Dendritic cell treated with granulocyte-macrophage colony-stimulating factor and Interleukin-4, amounts not matched to agents 40 ng/mL and 50 ng/mL, for 4 days (primary cell): ENCODE results near the gene CRACDL.

Experiments
- H3K27ac Mint-ChIP-seq: one replicate; pipeline ENCODE4 v1.8.0; 2022; ENCODE audit warnings: mild to moderate bottlenecking, mixed read lengths
- H3K27me3 Mint-ChIP-seq: one replicate; pipeline ENCODE4 v1.8.0; 2022; ENCODE audit warnings: mild to moderate bottlenecking, mixed read lengths
- H3K36me3 Mint-ChIP-seq: one replicate; pipeline ENCODE4 v1.8.0; 2022; ENCODE audit warnings: low read depth, mixed read lengths
- H3K4me1 Mint-ChIP-seq: one replicate; pipeline ENCODE4 v1.8.0; 2022; ENCODE audit warnings: low read depth, mixed read lengths
- H3K4me3 Mint-ChIP-seq: one replicate; pipeline ENCODE4 v1.8.0; 2022; ENCODE audit warnings: mild to moderate bottlenecking, moderate library complexity, mixed read lengths
- H3K9me3 Mint-ChIP-seq: one replicate; pipeline ENCODE4 v1.8.0; 2022; ENCODE audit warnings: mixed read lengths
- intact Hi-C: fragments of 100-400 bp; cut with micrococcal nuclease; formaldehyde crosslinking; loops from one replicate; pipeline ENCODE4 v1.15.0; 2022

The CRACDL gene

GRCh38 chr2:98852932-98853331 lies 83.1 kb downstream of the CRACDL start:
- peaks cover 7% of the 10 kb centered on the region for H3K27me3 Mint-ChIP-seq
- H3K36me3 Mint-ChIP-seq, result no peaks in the 10 kb centered on the region
- intact Hi-C loops, result no loop called here
- H3K9me3 Mint-ChIP-seq, result peaks cover 14% of the 10 kb centered on the region
- no peaks in the 10 kb centered on the region for H3K4me1 Mint-ChIP-seq
- no peak overlapping the region for H3K4me3 Mint-ChIP-seq
- H3K27ac Mint-ChIP-seq, result no peak overlapping the region

- intact Hi-C loops, result no loop called here
- Mint-ChIP-seq H3K27ac (no peak overlapping the region), H3K4me1 (no peaks in the 10 kb centered on the region), H3K4me3 (no peak overlapping the region), H3K36me3 (no peaks in the 10 kb centered on the region), H3K27me3 (peaks cover 6% of the 10 kb centered on the region), H3K9me3 (no peaks in the 10 kb centered on the region)
Measured at GRCh38 chr2:98850074-98850473, 86.0 kb downstream of the CRACDL start.

- Mint-ChIP-seq H3K4me1 (no peaks in the 10 kb centered on the region), H3K27me3 (peaks cover 6% of the 10 kb centered on the region), H3K36me3 (no peaks in the 10 kb centered on the region), H3K4me3 (no peak overlapping the region), H3K27ac (no peak overlapping the region), H3K9me3 (no peaks in the 10 kb centered on the region)
- intact Hi-C loops, result no loop called here
Measured at GRCh38 chr2:98849113-98849512, 86.9 kb downstream of the CRACDL start.

GRCh38 chr2:98847853-98848252 lies 88.2 kb downstream of the CRACDL start:
- Mint-ChIP-seq H3K9me3 (no peaks in the 10 kb centered on the region), H3K36me3 (no peaks in the 10 kb centered on the region), H3K27ac (no peak overlapping the region), H3K4me1 (no peaks in the 10 kb centered on the region), H3K4me3 (no peak overlapping the region), H3K27me3 (peaks cover 6% of the 10 kb centered on the region)
- intact Hi-C loops, result no loop called here

GRCh38 chr2:98846041-98846440 lies 90.0 kb downstream of the CRACDL start:
- Mint-ChIP-seq H3K4me3 (no peak overlapping the region), H3K27me3 (no peaks in the 10 kb centered on the region), H3K9me3 (no peaks in the 10 kb centered on the region), H3K27ac (no peak overlapping the region), H3K36me3 (no peaks in the 10 kb centered on the region), H3K4me1 (no peaks in the 10 kb centered on the region)
- intact Hi-C loops, result no loop called here

GRCh38 chr2:98842136-98842535 lies 93.9 kb downstream of the CRACDL start:
- Mint-ChIP-seq H3K4me3 (no peak overlapping the region), H3K36me3 (no peaks in the 10 kb centered on the region)

GRCh38 chr2:98839292-98839691 lies 96.7 kb downstream of the CRACDL start:
- intact Hi-C loops, result loop anchor here (5.0 to 10.0 kb wide), 3 partner anchors 112 to 424 kb away; no protein-coding TSS in a partner anchor
- no peaks in the 10 kb centered on the region for H3K9me3 Mint-ChIP-seq
- H3K27me3 Mint-ChIP-seq, result no peaks in the 10 kb centered on the region
- H3K36me3 Mint-ChIP-seq, result no peaks in the 10 kb centered on the region
- no peak overlapping the region for H3K27ac Mint-ChIP-seq
- H3K4me3 Mint-ChIP-seq, result no peak overlapping the region
- H3K4me1 Mint-ChIP-seq, result peaks cover 15% of the 10 kb centered on the region

More at GRCh38 chr2:98842136-98842535, 93.9 kb downstream of the CRACDL start:
- Mint-ChIP-seq H3K27ac (no peak overlapping the region), H3K4me1 (peaks cover 3% of the 10 kb centered on the region), H3K27me3 (no peaks in the 10 kb centered on the region), H3K9me3 (no peaks in the 10 kb centered on the region)
- intact Hi-C loops, result no loop called here

GRCh38 chr2:98835831-98836385 lies 100.1 kb downstream of the CRACDL start:
- Mint-ChIP-seq H3K4me3 (no peak overlapping the region), H3K4me1 (peaks cover 42% of the 10 kb centered on the region), H3K27me3 (no peaks in the 10 kb centered on the region), H3K27ac (peak overlapping the region; percentile 63), H3K36me3 (no peaks in the 10 kb centered on the region), H3K9me3 (no peaks in the 10 kb centered on the region)
- intact Hi-C loops, result loop anchor here (5.0 to 10.0 kb wide), 3 partner anchors 109 to 421 kb away; no protein-coding TSS in a partner anchor

GRCh38 chr2:98833917-98834263 lies 102.1 kb downstream of the CRACDL start:
- H3K4me3 Mint-ChIP-seq, result no peak overlapping the region
- intact Hi-C loops, result loop anchor here (10.0 kb wide), 1 partner anchor 419 kb away; no protein-coding TSS in a partner anchor
- no peak overlapping the region for H3K27ac Mint-ChIP-seq
- peaks cover 5% of the 10 kb centered on the region for H3K27me3 Mint-ChIP-seq
- H3K4me1 Mint-ChIP-seq, result peaks cover 54% of the 10 kb centered on the region
- H3K9me3 Mint-ChIP-seq, result no peaks in the 10 kb centered on the region
- H3K36me3 Mint-ChIP-seq, result no peaks in the 10 kb centered on the region

- no peaks in the 10 kb centered on the region for H3K9me3 Mint-ChIP-seq
- intact Hi-C loops, result loop anchor here (10.0 kb wide), 1 partner anchor 419 kb away; no protein-coding TSS in a partner anchor
- H3K27ac Mint-ChIP-seq, result no peak overlapping the region
- no peaks in the 10 kb centered on the region for H3K36me3 Mint-ChIP-seq
- H3K4me3 Mint-ChIP-seq, result no peak overlapping the region
- peaks cover 59% of the 10 kb centered on the region for H3K4me1 Mint-ChIP-seq
- H3K27me3 Mint-ChIP-seq, result peaks cover 6% of the 10 kb centered on the region
Measured at GRCh38 chr2:98833172-98833916, 102.7 kb downstream of the CRACDL start.

GRCh38 chr2:98832172-98832571 lies 103.9 kb downstream of the CRACDL start:
- intact Hi-C loops, result loop anchor here (10.0 kb wide), 1 partner anchor 417 kb away; no protein-coding TSS in a partner anchor
- H3K27ac Mint-ChIP-seq, result peak overlapping the region; percentile 53

GRCh38 chr2:98830571-98831145 lies 105.4 kb downstream of the CRACDL start:
- Mint-ChIP-seq H3K27ac (no peak overlapping the region), H3K27me3 (peaks cover 13% of the 10 kb centered on the region), H3K4me1 (peaks cover 56% of the 10 kb centered on the region), H3K36me3 (no peaks in the 10 kb centered on the region), H3K9me3 (no peaks in the 10 kb centered on the region), H3K4me3 (no peak overlapping the region)
- intact Hi-C loops, result loop anchor here (10.0 kb wide), 1 partner anchor 416 kb away; no protein-coding TSS in a partner anchor

More at GRCh38 chr2:98832172-98832571, 103.9 kb downstream of the CRACDL start:
- Mint-ChIP-seq H3K4me1 (peaks cover 56% of the 10 kb centered on the region), H3K9me3 (no peaks in the 10 kb centered on the region), H3K4me3 (no peak overlapping the region), H3K27me3 (peaks cover 8% of the 10 kb centered on the region), H3K36me3 (no peaks in the 10 kb centered on the region)

- peak overlapping the region; percentile 6 for H3K27ac Mint-ChIP-seq
- intact Hi-C loops, result loop anchor here (10.0 kb wide), 1 partner anchor 415 kb away; no protein-coding TSS in a partner anchor
- no peaks in the 10 kb centered on the region for H3K36me3 Mint-ChIP-seq
- peaks cover 64% of the 10 kb centered on the region for H3K4me1 Mint-ChIP-seq
- no peak overlapping the region for H3K4me3 Mint-ChIP-seq
- H3K9me3 Mint-ChIP-seq, result no peaks in the 10 kb centered on the region
- peaks cover 13% of the 10 kb centered on the region for H3K27me3 Mint-ChIP-seq
Measured at GRCh38 chr2:98829581-98830270, 106.3 kb downstream of the CRACDL start.
